Keratinocyte (primary cell): ENCODE measurements around the gene TMEM50B. TPM values are rescaled to one million over a fixed set of nuclear protein-coding genes. Genes with fewer than 3 reads are reported as not detected.
A peak's percentile ranks its signal among the peaks of the same experiment; 100 is the strongest.

Source experiments
- DNase-seq: peaks from one replicate; pipeline ENCODE4 v3.0.0-alpha.2; 2011; ENCODE audit warnings: low read depth, missing footprints, low spot score
- FAIRE-seq: peaks from 2 replicates; lab custom pipeline; 2011; peaks lifted over from hg19 to GRCh38; lab: Jason Lieb, UNC
- H2AFZ ChIP-seq: 2 replicates; pipeline ENCODE4 v1.6.0; 2012; ENCODE audit warnings: low read length, control low read depth, inconsistent platforms; ENCODE audit not compliant: control insufficient read depth
- H3K27ac ChIP-seq: 2 replicates; pipeline ENCODE4 v1.5.1; 2011; ENCODE audit warnings: low read length; ENCODE audit not compliant: control insufficient read depth, insufficient read depth
- H3K27me3 ChIP-seq: 3 replicates; pipeline ENCODE4 v1.6.0; 2011; ENCODE audit warnings: low read length; ENCODE audit not compliant: control insufficient read depth, insufficient read depth; ENCODE audit errors: extremely low read depth
- H3K36me3 ChIP-seq, 2 experiments: 2 replicates in 1 of 2; 3 replicates in 1 of 2; pipeline ENCODE4 v1.5.1; 2011; ENCODE audit warnings: low read length in 2 of 2, mild to moderate bottlenecking in 1 of 2; ENCODE audit not compliant: control insufficient read depth in 2 of 2, insufficient read depth in 2 of 2; ENCODE audit errors: extremely low read depth in 1 of 2
- H3K4me1 ChIP-seq: 3 replicates; pipeline ENCODE4 v1.5.1; 2011; ENCODE audit warnings: low read length; ENCODE audit not compliant: control insufficient read depth, insufficient read depth; ENCODE audit errors: extremely low read depth
- H3K4me2 ChIP-seq: 3 replicates; pipeline ENCODE4 v1.6.0; 2011; ENCODE audit warnings: low read depth, low read length; ENCODE audit not compliant: control insufficient read depth, insufficient read depth; ENCODE audit errors: extremely low read depth
- H3K4me3 ChIP-seq, 3 experiments: fragments of 200-600 bp in 1 of 3; sonication (generic) in 1 of 3; 2 replicates in 2 of 3; 3 replicates in 1 of 3; pipeline ENCODE4 v1.5.1; 2011 to 2016; ENCODE audit warnings: low read length in 3 of 3, mild to moderate bottlenecking in 3 of 3, control low read depth in 2 of 3, inconsistent platforms in 1 of 3, low read depth in 1 of 3, mixed read lengths in 1 of 3, mixed run types in 1 of 3, moderate library complexity in 1 of 3; ENCODE audit not compliant: control insufficient read depth in 2 of 3, insufficient read depth in 2 of 3; ENCODE audit errors: extremely low read depth in 1 of 3
- H3K79me2 ChIP-seq: 2 replicates; pipeline ENCODE4 v1.6.0; 2012; ENCODE audit warnings: low read length; ENCODE audit not compliant: control insufficient read depth, insufficient read depth
- H3K9ac ChIP-seq: 3 replicates; pipeline ENCODE4 v1.6.0; 2011; ENCODE audit warnings: low read length; ENCODE audit not compliant: control insufficient read depth, insufficient read depth; ENCODE audit errors: extremely low read depth
- H3K9me1 ChIP-seq: 3 replicates; pipeline ENCODE4 v1.6.0; 2011; ENCODE audit warnings: low read length; ENCODE audit not compliant: control insufficient read depth, insufficient read depth; ENCODE audit errors: extremely low read depth
- H3K9me3 ChIP-seq: 2 replicates; pipeline ENCODE4 v1.5.1; 2012; ENCODE audit warnings: low read depth, low read length; ENCODE audit not compliant: control insufficient read depth
- H4K20me1 ChIP-seq: 3 replicates; pipeline ENCODE4 v1.6.0; 2011; ENCODE audit warnings: low read length; ENCODE audit not compliant: control insufficient read depth, insufficient read depth; ENCODE audit errors: extremely low read depth
- CTCF ChIP-seq, 3 experiments: IDR thresholded peaks in 1 of 3; conservative IDR thresholded peaks in 1 of 3; optimal IDR thresholded peaks in 1 of 3; 2 replicates in 2 of 3; 3 replicates in 1 of 3; pipeline versions ENCODE3 to v1.5.1; 2011; ENCODE audit warnings: low read length in 3 of 3, mild to moderate bottlenecking in 3 of 3, moderate library complexity in 2 of 3, control low read depth in 1 of 3, inconsistent platforms in 1 of 3; ENCODE audit not compliant: insufficient read depth in 2 of 3; ENCODE audit errors: extremely low read depth in 1 of 3
- EZH2 ChIP-seq: IDR thresholded peaks from one replicate; pipeline ENCODE4 v1.6.1; 2012; ENCODE audit warnings: inconsistent platforms, mild to moderate bottlenecking, low read length, moderate library complexity
- dilution Hi-C: fragments of 300-500 bp; cut with MboI; formaldehyde crosslinking; loops from one replicate; pipeline ENCODE4 v1.7.0; 2020; ENCODE audit warnings: low sequenced_read_pairs; ENCODE audit not compliant: extremely low pct_ligation_motif_present
- polyA plus RNA-seq, 5 experiments: library from polyadenylated mRNA; depleted of rRNA in 3 of 5; stranded (reverse) in 3 of 5; stranded (forward) in 1 of 5; unstranded in 1 of 5; fragments of >200 nt; gene quantifications; 1 replicate in 1 of 5; 2 replicates in 3 of 5; 3 replicates in 1 of 5; pipeline versions ENCODE4 v1.2.1 to v1.2.3, GENCODE V29; 2011 to 2012; ENCODE audit warnings: missing spikeins in 2 of 5, low read depth in 1 of 5, low replicate concordance in 1 of 5

Gene TMEM50B
- polyA plus RNA-seq, 1 donor (not counting 4 experiments of a cell fraction or from before 2014, with no cell fraction given), result 39.7 TPM

GRCh38 chr21:33480481-33481103 lies 818 bp upstream of the TMEM50B start:
- Histone ChIP-seq H3K79me2 (peaks cover 21% of the 10 kb centered on the region), H3K9ac (peak overlapping the region; percentile 84), H3K9me3 (no peaks in the 10 kb centered on the region), H3K27ac (peak overlapping the region; percentile 73), H3K27me3 (no peaks in the 10 kb centered on the region), H3K36me3 (no peaks in the 10 kb centered on the region), H3K4me2 (peak overlapping the region; percentile 92), H4K20me1 (no peaks in the 10 kb centered on the region), H3K4me1 (peaks cover 8% of the 10 kb centered on the region), H3K9me1 (no peaks in the 10 kb centered on the region), H2AFZ (peak overlapping the region; percentile 82), H3K4me3 (peak overlapping the region; percentile 74 to 90 (median 84))
- dilution Hi-C loops, result no loop called here
- FAIRE-seq, result no peak
- TF ChIP-seq EZH2 (no peak), CTCF (optimal IDR thresholded peaks at IDR 0.05 in 1 of 3, IDR thresholded peaks at IDR 0.05 in 1 of 3, conservative IDR thresholded peaks at IDR 0.05 in 1 of 3; ENCODE audit: extremely low read depth in 1 of 3, insufficient read depth in 2 of 3, low read length in 3 of 3) (no peak)
- no peak for DNase-seq

GRCh38 chr21:33478935-33479678 lies 667 bp downstream of the TMEM50B start:
- Histone ChIP-seq H4K20me1 (no peaks in the 10 kb centered on the region), H3K9me1 (no peaks in the 10 kb centered on the region), H3K4me1 (peaks cover 8% of the 10 kb centered on the region), H3K9me3 (no peaks in the 10 kb centered on the region), H3K79me2 (peaks cover 30% of the 10 kb centered on the region), H3K36me3 (no peaks in the 10 kb centered on the region), H3K4me2 (peak overlapping the region; percentile 94), H3K27me3 (no peaks in the 10 kb centered on the region), H3K4me3 (peak overlapping the region; percentile 90 to 98 (median 94)), H3K9ac (peak overlapping the region; percentile 91), H3K27ac (peak overlapping the region; percentile 83), H2AFZ (peak overlapping the region; percentile 87)
- dilution Hi-C loops, result no loop called here
- FAIRE-seq (no peak), DNase-seq (no peak)
- TF ChIP-seq EZH2 (no peak), CTCF (optimal IDR thresholded peaks at IDR 0.05 in 1 of 3, IDR thresholded peaks at IDR 0.05 in 1 of 3, conservative IDR thresholded peaks at IDR 0.05 in 1 of 3; ENCODE audit: extremely low read depth in 1 of 3, insufficient read depth in 2 of 3, low read length in 3 of 3) (peak in 1 of 3 experiments; percentile 17)
